ENCODE results near the gene MAML3.

MAML3 gene

GRCh38 chr4:140094438-140095420 lies 59.3 kb downstream of the MAML3 start:
- TF ChIP-seq CTCF (IDR thresholded peaks at IDR 0.05; ENCODE audit: insufficient read depth, low read length, missing control alignments), result no peak
- no peak overlapping the region for H3K4me3 ChIP-seq (ENCODE audit: low read depth, low read length)
- DNase-seq (ENCODE audit: low read depth, low spot score), result no peak
- ChIA-PET CTCF (interaction anchor here (1.0 to 1.2 kb wide), 2 partner anchors 9 to 266 kb away, joined by 3 to 4 read pairs; no protein-coding TSS in a partner anchor), POLR2A (interaction anchor here (0.7 kb wide), 1 partner anchor 273 kb away, joined by 3 read pairs; no protein-coding TSS in a partner anchor)

- no peak for DNase-seq (ENCODE audit: low read depth, low spot score)
- peak overlapping the region; percentile 39 for H3K4me3 ChIP-seq (ENCODE audit: low read depth, low read length)
- CTCF ChIA-PET, result no interaction called here
- POLR2A ChIA-PET, result no interaction called here
- no peak for TF ChIP-seq CTCF (IDR thresholded peaks at IDR 0.05; ENCODE audit: insufficient read depth, low read length, missing control alignments)
These were observed 61.7 kb downstream of the MAML3 start for GRCh38 chr4:140092094-140092851.

GRCh38 chr4:140091305-140091704 lies 62.7 kb downstream of the MAML3 start:
- CTCF ChIA-PET, result no interaction called here
- POLR2A ChIA-PET, result no interaction called here
- TF ChIP-seq CTCF (IDR thresholded peaks at IDR 0.05; ENCODE audit: insufficient read depth, low read length, missing control alignments), result no peak
- DNase-seq (ENCODE audit: low read depth, low spot score), result no peak
- no peak overlapping the region for H3K4me3 ChIP-seq (ENCODE audit: low read depth, low read length)

- H3K4me3 ChIP-seq (ENCODE audit: low read depth, low read length), result no peak overlapping the region
- DNase-seq (ENCODE audit: low read depth, low spot score), result no peak
- ChIA-PET CTCF (no interaction called here), POLR2A (interaction anchor here (1.3 kb wide), 1 partner anchor 19 kb away, joined by 5 read pairs; no protein-coding TSS in a partner anchor)
- no peak for TF ChIP-seq CTCF (IDR thresholded peaks at IDR 0.05; ENCODE audit: insufficient read depth, low read length, missing control alignments)
These were observed 63.7 kb downstream of the MAML3 start for GRCh38 chr4:140090215-140090731.

GRCh38 chr4:140089216-140089615 lies 64.8 kb downstream of the MAML3 start:
- ChIA-PET CTCF (interaction anchor here (0.5 to 1.2 kb wide), 3 partner anchors 37 to 432 kb away, joined by 3 to 4 read pairs (median 3); no protein-coding TSS in a partner anchor), POLR2A (no interaction called here)
- DNase-seq (ENCODE audit: low read depth, low spot score), result no peak
- TF ChIP-seq CTCF (IDR thresholded peaks at IDR 0.05; ENCODE audit: insufficient read depth, low read length, missing control alignments), result no peak
- no peak overlapping the region for H3K4me3 ChIP-seq (ENCODE audit: low read depth, low read length)

Data from AG04449 (cell line).